Globus pallidus (tissue), 1 donor: ENCODE data around the gene VEGFD.
A peak's percentile ranks its signal among the peaks of the same experiment; 100 is the strongest.

Source experiments
- DNase-seq: peaks from one replicate; pipeline ENCODE4 v3.0.0-alpha.2; 2015; ENCODE audit warnings: low spot score

The VEGFD gene

GRCh38 chrX:15384304-15384703, at the start of gene VEGFD:
VEGFD (minus strand) TSS chrX:15384413; CDS start chrX:15383946, 467 bp downstream.
- DNase-seq: no peak

DNA sequence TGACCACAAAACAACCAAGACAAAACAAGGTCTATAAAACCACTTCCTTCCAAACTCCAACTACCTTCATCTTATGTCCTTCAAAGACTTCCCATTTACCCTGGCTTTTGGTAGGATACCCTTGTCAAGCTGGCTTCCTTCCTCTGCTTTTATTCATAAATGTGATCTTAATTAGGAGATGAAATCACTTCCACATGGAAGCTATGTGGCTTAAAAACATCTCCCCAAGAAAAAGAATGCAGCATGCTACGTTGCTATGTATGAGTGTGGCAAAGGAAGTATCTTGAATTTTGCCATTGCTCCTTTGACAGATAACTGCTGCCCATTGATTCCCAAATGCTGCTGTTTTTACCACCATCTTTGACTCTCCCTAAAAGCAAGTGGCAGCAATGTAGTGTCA, 46.4 kb upstream of the VEGFD start:
- DNase-seq: no peak

- DNase-seq: no peak
Measured at GRCh38 chrX:15430076-15430475, 45.9 kb upstream of the VEGFD start.

GRCh38 chrX:15425024-15425423, 40.8 kb upstream of the VEGFD start:
- no peak for DNase-seq

DNA sequence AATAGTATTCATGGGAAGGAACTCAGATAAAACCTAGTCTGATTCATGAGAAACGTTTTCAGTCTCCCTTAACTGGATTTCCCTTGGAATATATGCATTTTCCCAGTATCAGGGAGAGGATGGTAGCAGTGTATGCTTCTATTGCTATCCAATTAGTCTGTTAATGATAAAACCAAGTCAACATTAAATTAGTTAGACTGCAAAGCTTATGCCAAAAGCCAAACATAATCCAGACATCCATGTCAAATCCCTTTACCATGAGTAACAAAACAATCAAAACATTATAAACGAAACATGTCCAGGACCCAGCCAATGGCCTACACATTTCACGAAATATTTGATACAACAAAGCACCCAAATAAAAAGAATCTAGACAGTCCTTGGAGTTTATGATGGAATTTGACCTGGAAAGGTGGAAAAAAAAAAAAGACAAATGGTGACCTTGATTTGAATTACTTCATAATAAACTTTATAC, 34.5 kb upstream of the VEGFD start:
- DNase-seq: no peak

DNA sequence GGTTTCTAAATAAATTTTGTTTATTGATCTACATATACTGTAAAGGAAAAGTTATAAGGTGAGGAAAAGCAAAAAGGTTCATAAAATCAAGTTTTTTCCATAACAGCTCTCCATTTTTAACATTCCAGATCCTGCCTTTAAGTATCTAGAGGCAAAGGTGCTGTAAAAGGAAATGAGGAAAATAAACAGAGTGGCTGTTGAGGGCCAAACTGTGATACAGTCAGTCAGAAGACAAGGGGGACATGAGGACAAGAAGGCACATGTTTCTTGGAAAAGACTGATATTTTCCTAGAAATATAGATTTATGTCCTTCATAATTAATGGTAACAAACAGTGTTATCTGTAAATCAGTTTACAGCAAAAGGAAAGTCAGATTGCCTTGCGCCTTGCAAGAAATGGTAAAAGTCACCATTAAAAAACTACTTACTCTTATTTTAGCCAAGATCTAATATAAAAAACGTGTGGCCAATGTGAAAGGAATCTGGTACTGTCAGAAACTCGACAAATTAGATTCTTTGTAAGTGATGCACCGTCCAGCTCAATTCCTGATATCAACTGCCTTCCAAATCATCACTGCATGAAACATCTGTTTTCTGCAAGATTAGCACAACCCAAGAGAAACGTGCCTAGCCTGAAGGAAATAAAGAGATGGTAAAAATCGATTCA, 34.0 kb upstream of the VEGFD start:
- DNase-seq: no peak

GRCh38 chrX:15416133-15416993, 32.1 kb upstream of the VEGFD start:
- no peak for DNase-seq

DNA sequence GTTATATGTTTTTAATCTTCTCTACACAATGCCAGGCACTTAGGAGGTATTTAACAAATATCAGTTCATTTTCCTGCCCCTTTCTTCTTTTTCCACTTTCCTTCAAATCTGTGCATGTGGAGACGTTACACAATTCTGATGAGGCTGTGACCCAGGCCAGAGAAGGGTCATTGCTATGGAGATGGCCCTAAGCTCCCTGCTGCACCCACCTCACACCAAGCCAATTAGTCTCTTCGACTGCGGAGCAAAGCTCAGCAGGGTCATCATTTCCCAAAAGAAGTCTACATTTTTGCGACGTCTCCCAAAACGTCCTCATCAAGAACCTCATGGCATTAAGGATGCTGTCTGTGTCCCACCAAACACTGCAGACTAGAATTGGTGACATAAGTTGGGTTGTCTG, 28.9 kb upstream of the VEGFD start:
- DNase-seq: no peak

DNA sequence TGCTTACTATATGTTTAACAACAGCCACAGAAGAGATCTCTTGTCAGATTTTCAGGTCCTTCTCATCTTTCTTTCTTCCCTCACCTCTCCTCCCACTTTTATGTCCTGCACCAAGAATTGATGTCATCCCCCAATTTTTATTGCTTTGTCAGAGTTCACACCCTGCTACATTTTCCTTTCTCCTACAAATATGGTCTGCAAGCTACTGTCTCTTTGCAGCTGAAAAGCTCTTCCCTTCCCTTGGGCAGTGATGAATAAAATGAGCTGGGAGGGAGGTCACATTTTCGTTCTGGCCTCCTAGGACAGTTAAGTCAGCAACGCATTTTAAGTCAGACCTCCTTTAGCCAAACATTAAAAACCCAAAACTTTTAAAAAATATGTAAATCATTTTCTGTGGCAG, 26.7 kb upstream of the VEGFD start:
- DNase-seq: no peak

GRCh38 chrX:15410430-15410829, 26.2 kb upstream of the VEGFD start:
- DNase-seq: no peak

GRCh38 chrX:15405846-15406245, 21.6 kb upstream of the VEGFD start:
- no peak for DNase-seq

GRCh38 chrX:15404401-15405096, 20.3 kb upstream of the VEGFD start:
- peak; percentile 11 for DNase-seq

DNA sequence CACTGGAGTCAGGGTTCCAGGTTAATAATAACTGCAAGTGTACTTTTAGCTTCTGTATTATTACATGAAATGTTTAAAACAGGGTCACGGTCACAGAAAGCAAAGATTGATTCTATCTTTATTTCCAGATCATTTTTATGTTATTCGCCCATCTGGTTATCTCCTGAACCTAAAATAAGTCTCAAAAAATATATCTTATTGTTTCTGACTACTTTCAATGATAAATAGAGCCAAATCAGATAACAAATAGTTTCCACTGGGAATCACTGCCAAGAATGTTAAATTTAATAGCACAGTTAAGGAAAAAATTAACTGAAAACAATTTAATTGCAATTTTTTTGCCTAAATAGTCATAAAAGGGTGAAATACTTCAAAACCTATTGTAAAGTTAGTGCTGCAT, 17.2 kb upstream of the VEGFD start:
- DNase-seq: no peak

DNA sequence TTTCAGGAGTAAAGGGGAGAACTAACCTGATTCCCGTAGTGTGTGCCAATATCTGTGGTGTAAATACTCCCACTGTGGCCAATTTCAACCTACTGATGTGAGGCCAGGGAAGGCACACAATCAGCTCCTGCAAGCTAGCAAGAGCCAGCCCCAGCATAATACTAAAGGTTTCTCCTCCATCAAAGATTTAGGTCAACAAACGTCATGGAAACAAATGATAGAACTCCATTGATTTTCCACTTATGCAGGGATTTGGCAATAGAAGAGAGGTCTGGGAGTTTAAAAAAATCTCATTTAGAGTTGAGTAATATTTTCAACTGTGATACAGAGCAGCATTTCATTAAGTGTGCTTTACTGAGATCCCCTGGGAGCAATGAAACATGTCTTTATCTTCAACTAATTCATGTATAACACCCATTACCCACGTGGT, 15.8 kb upstream of the VEGFD start:
- DNase-seq: no peak

- no peak for DNase-seq
Measured at GRCh38 chrX:15398874-15399273, 14.7 kb upstream of the VEGFD start.

- DNase-seq: no peak
Measured at GRCh38 chrX:15395789-15396188, 11.6 kb upstream of the VEGFD start.

DNA sequence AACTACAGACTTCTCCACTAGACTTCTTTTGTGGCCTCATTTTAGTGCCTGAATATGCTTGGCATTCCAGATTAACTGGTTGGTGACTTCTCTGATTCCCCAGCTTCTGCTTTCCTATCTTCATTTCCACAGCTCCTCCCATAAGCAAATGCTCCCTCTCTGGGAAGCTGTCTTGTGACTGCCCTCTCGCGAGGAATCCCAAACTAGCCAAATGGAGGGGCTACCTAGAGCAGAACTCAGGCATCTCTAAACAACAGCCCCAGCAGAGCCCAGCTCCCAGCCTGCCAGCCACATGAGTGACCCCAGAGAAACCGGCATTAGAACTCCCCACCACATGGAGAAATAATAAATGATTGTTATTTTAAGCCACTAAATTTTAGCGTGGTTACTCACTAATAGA, 7.6 kb upstream of the VEGFD start:
- DNase-seq: no peak

GRCh38 chrX:15382813-15383212, 1.4 kb downstream of the VEGFD start:
- DNase-seq: no peak

- no peak for DNase-seq
Measured at GRCh38 chrX:15376956-15377355, 7.3 kb downstream of the VEGFD start.

- DNase-seq: no peak
Measured at GRCh38 chrX:15373976-15374375, 10.2 kb downstream of the VEGFD start.

DNA sequence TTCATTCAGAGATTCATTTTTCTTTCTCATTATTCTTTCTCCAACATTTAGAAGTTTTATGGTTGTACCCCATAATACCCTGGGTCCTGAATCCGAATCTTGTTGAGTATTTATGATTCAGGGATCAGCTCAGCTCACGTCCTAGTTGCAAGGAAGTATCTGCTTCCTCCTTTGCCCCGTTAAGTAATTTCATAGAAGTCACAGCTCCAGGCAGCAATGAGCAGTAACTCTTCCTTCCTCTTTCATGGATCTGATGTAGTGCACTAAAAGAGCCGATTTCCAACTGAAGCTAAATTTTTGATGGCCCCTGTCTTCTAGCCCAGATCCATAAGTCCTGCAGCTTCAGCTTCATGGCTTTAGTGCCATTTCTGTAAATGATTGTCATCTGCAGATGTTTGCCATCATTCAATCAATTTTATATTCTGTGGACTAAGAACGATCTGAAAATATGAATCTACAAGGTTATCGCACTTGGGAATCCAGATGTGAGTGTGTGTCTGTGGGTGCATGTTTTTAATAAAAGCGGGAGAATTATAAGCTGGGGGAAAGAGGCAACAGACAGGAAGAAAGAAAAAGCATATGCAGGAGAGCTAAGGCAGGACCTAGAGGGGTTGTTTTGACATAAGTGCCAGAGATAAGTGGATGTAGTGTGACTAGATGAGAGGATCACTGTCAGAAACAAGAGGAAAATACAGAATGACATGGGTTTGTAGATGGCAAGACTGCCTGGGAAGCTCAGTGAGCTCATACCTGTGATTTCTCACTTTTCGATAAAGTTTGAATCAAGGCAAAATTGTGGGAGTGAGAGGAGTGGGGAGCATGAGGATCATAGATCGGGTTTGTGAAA, 17.5 kb downstream of the VEGFD start:
- DNase-seq: no peak

- DNase-seq: no peak
Measured at GRCh38 chrX:15359701-15360100, 24.5 kb downstream of the VEGFD start.
